Activated naive CD8-positive, alpha-beta T cell (primary cell): ENCODE data around the gene TLN1.

Experiments
- H3K27ac Mint-ChIP-seq: one replicate; pipeline ENCODE4 v1.8.0; 2021; ENCODE audit warnings: mixed read lengths
- H3K27me3 Mint-ChIP-seq: one replicate; pipeline ENCODE4 v1.8.0; 2021; ENCODE audit warnings: mixed read lengths
- H3K36me3 Mint-ChIP-seq: one replicate; pipeline ENCODE4 v1.8.0; 2021; ENCODE audit warnings: mixed read lengths
- H3K4me1 Mint-ChIP-seq: one replicate; pipeline ENCODE4 v1.8.0; 2021; ENCODE audit warnings: low read depth, mixed read lengths
- H3K4me3 Mint-ChIP-seq: one replicate; pipeline ENCODE4 v1.8.0; 2021; ENCODE audit warnings: mild to moderate bottlenecking, mixed read lengths
- H3K9me3 Mint-ChIP-seq: one replicate; pipeline ENCODE4 v1.8.0; 2021; ENCODE audit warnings: low read depth, mixed read lengths

Gene TLN1, protein sequence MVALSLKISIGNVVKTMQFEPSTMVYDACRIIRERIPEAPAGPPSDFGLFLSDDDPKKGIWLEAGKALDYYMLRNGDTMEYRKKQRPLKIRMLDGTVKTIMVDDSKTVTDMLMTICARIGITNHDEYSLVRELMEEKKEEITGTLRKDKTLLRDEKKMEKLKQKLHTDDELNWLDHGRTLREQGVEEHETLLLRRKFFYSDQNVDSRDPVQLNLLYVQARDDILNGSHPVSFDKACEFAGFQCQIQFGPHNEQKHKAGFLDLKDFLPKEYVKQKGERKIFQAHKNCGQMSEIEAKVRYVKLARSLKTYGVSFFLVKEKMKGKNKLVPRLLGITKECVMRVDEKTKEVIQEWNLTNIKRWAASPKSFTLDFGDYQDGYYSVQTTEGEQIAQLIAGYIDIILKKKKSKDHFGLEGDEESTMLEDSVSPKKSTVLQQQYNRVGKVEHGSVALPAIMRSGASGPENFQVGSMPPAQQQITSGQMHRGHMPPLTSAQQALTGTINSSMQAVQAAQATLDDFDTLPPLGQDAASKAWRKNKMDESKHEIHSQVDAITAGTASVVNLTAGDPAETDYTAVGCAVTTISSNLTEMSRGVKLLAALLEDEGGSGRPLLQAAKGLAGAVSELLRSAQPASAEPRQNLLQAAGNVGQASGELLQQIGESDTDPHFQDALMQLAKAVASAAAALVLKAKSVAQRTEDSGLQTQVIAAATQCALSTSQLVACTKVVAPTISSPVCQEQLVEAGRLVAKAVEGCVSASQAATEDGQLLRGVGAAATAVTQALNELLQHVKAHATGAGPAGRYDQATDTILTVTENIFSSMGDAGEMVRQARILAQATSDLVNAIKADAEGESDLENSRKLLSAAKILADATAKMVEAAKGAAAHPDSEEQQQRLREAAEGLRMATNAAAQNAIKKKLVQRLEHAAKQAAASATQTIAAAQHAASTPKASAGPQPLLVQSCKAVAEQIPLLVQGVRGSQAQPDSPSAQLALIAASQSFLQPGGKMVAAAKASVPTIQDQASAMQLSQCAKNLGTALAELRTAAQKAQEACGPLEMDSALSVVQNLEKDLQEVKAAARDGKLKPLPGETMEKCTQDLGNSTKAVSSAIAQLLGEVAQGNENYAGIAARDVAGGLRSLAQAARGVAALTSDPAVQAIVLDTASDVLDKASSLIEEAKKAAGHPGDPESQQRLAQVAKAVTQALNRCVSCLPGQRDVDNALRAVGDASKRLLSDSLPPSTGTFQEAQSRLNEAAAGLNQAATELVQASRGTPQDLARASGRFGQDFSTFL (N-terminal part only)

DNA sequence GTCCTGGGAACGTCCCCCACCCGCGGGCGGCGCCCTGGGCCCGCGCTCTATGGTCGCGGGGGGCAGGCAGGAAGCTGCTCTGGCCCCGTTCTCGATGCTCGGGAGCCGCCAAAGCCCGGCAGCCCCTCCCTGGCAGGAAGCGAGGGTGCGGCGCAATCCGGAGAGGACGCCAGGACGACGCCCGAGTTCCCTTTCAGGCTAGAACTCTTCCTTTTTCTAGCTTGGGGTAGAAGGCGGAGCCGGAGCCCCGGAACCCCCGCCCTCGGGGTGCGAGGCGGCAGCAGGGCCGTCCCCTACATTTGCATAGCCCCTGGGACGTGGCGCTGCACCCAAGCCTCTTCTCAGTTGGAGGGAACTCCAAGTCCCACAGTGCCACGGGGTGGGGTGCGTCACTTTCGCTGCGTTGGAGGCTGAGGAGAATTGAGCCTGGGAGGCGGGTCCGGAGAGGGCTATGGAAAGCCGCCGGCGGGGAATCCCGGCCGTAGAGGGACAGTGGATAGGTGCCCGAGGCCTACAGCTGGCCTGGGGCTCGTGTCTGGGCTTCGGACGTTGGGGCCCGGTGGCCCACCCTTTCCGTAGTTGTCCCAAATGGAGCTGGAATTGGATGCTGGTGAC is at the start of gene TLN1, which contains the start of gene CREB3:
Gene TLN1 (minus strand): TSS at position 11 of the 615 bp plus-strand sequence. CDS start 6,501 bp downstream, outside the sequence.
Gene CREB3 (plus strand): TSS at position 482 of the 615 bp plus-strand sequence. CDS start 107 bp downstream, at position 589.
- Mint-ChIP-seq H3K36me3 (peaks cover 2% of the 10 kb centered on the region), H3K27ac (peak within 1 kb of the TSS; percentile 91), H3K27me3 (no peaks in the 10 kb centered on the region), H3K4me3 (no peak within 1 kb of the TSS), H3K4me1 (peaks cover 25% of the 10 kb centered on the region), H3K9me3 (no peaks in the 10 kb centered on the region)

DNA sequence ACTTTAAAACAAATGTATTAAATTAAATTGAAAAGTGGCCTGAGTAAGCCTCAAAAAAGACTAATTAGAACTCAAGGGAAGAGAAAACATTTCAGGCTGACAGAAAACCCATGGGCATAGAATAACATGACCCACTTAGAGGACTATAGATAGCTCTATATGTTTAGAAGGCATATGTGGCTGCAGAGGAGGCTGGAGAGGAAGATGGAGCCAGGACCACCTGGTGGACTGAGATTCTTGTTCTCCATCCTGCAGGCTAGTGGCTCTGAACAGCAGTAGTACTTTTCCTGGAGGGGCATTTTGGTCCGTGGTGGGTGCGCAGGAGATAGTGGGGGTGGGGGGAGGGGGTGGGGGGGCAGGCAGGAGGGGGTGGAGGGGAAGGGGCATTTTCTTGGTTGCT is 49.1 kb upstream of the TLN1 start:
- no peaks in the 10 kb centered on the region for H3K27me3 Mint-ChIP-seq
- H3K9me3 Mint-ChIP-seq = no peaks in the 10 kb centered on the region
- peaks cover 19% of the 10 kb centered on the region for H3K36me3 Mint-ChIP-seq
- no peak overlapping the region for H3K27ac Mint-ChIP-seq
- H3K4me3 Mint-ChIP-seq = no peak overlapping the region
- H3K4me1 Mint-ChIP-seq = no peaks in the 10 kb centered on the region

DNA sequence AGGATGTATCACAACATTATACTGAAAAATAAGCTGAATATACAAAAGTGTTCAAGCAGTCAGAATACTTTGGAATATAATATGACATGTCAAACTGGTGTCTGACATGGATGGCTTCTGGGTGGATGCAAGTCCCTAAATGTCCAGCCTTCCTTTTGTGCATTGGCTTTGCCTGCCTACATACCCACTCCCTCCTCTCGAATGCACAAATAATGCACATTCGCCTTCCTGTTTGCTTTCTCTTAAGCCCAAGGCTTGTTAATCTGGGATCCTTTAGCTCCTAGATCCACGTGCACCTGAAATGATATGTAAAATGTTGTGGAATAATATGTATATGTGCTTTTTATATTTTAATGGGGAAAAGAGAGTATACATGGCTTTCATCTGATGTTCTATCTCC is 46.5 kb upstream of the TLN1 start:
- H3K27me3 Mint-ChIP-seq = no peaks in the 10 kb centered on the region
- H3K4me3 Mint-ChIP-seq = no peak overlapping the region
- no peaks in the 10 kb centered on the region for H3K4me1 Mint-ChIP-seq
- no peaks in the 10 kb centered on the region for H3K9me3 Mint-ChIP-seq
- no peak overlapping the region for H3K27ac Mint-ChIP-seq
- H3K36me3 Mint-ChIP-seq = peaks cover 8% of the 10 kb centered on the region

DNA sequence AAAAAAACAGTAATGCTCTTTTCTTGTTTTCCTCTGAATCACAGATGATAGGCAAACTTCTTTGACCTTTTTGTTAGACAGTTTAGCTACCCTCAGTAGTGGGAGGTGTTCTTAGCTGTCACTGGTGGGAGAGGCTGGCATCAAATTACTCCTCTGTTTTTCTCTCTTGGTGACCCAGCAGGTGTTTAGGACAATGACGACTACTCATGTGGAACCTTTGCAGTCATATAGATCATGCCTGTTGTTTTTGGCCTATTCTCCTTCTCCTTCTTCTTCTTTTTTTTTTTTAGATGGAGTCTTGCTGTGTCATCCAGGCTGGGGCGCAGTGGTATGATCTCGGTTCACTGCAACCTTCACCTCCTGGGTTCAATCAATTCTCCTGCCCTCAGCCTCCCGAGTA is 44.0 kb upstream of the TLN1 start:
- H3K4me1 Mint-ChIP-seq = no peaks in the 10 kb centered on the region
- H3K36me3 Mint-ChIP-seq = peaks cover 5% of the 10 kb centered on the region
- no peaks in the 10 kb centered on the region for H3K9me3 Mint-ChIP-seq
- peak overlapping the region; percentile 28 for H3K27ac Mint-ChIP-seq
- no peaks in the 10 kb centered on the region for H3K27me3 Mint-ChIP-seq
- H3K4me3 Mint-ChIP-seq = no peak overlapping the region

DNA sequence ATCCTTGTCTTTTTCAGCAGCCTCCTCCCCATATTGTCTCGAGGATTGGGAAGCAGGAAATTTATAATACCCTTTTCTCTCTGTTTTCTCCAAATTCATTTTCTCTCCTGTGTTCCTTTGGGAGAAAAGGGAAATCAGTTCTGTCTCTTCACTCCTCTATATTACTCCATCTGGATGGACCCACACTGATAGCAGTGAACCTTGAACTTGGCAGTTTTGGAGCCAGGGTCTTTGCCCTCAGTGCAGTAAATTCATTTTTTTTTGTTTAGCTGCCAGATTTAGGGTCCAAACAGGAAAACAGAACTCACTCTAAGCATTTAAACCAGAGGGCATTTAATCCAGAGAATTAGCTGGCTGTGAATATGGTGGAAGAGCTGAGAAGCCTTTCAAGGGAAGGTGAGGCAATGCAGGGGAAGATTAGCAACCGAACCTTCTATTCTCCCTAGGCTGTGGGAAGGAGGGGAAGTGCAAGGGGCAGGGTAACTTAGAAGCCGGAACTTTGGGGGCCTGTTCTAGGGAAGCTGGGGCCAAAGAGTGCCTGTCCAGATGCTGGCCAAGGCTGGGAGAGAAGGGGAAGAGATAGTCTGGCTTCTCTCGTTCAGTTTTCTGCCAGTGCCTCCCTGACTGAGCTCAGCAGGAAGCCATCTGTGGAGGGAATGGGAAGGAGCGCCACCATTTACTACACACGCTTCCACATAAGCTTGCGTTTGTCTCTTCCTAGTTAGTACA is 43.1 kb upstream of the TLN1 start:
- Mint-ChIP-seq H3K4me3 (no peak overlapping the region), H3K4me1 (no peaks in the 10 kb centered on the region), H3K27ac (peak overlapping the region; percentile 28), H3K9me3 (no peaks in the 10 kb centered on the region), H3K36me3 (peaks cover 3% of the 10 kb centered on the region), H3K27me3 (no peaks in the 10 kb centered on the region)

DNA sequence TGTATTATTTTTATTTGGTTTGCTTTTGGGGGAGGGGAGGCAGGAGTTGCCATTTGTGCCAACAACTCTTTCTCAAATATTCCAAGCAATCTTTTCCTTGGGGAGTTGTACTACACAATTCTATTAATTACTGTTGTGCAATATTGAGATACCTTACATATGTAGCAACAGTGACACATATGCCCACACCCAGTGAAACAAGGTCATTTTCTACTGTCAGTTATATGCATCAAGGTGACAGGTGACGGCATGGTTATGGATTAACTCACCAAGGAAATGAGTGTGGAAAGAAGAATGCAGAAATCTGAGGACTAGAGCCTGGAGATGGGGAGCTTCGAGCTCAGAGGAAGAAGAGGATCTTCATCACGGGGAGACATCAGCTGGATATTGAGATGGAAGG is 39.9 kb upstream of the TLN1 start:
- Mint-ChIP-seq H3K27me3 (no peaks in the 10 kb centered on the region), H3K27ac (no peak overlapping the region), H3K36me3 (no peaks in the 10 kb centered on the region), H3K9me3 (no peaks in the 10 kb centered on the region), H3K4me3 (no peak overlapping the region), H3K4me1 (peaks cover 2% of the 10 kb centered on the region)

DNA sequence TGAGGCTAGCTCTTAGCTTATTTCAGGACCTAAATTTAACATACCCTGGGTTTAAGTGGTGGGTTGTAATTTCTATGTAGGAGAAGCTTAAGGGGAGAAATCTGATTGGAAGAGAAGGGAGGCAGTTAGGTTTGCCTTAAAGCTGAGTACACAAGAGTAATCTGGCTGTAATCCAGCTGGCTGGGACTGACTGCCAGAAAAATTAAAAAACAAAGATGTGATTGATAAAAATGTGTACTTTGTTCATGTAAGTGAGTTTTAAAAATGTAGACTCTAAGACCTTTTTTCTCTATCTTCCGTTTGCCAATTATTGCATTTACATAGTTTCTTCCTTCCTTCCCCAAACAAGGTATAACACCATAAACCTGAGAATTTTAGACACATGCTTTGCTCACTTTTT is 39.5 kb upstream of the TLN1 start:
- Mint-ChIP-seq H3K4me3 (no peak overlapping the region), H3K36me3 (no peaks in the 10 kb centered on the region), H3K4me1 (peaks cover 4% of the 10 kb centered on the region), H3K9me3 (no peaks in the 10 kb centered on the region), H3K27ac (no peak overlapping the region), H3K27me3 (no peaks in the 10 kb centered on the region)

DNA sequence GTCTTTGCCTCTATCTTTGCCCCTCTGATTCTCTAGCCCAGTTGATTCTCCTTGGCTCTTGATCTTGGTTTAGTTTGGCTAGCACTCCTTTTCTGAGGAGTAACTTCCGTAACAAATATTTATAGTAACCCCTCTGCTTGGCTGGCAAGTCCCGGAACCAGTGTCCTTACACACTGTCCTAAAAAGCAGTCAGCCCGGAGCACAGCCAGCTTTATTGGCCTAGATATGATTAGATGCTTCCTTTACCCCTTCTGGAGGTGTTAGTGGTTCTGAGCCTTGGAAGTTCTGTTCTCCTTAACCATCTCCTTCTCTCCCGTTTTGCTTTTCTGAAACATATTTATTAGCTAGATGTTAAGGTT is 39.1 kb upstream of the TLN1 start:
- H3K27me3 Mint-ChIP-seq = no peaks in the 10 kb centered on the region
- H3K36me3 Mint-ChIP-seq = no peaks in the 10 kb centered on the region
- H3K4me3 Mint-ChIP-seq = no peak overlapping the region
- no peak overlapping the region for H3K27ac Mint-ChIP-seq
- no peaks in the 10 kb centered on the region for H3K9me3 Mint-ChIP-seq
- H3K4me1 Mint-ChIP-seq = peaks cover 9% of the 10 kb centered on the region

DNA sequence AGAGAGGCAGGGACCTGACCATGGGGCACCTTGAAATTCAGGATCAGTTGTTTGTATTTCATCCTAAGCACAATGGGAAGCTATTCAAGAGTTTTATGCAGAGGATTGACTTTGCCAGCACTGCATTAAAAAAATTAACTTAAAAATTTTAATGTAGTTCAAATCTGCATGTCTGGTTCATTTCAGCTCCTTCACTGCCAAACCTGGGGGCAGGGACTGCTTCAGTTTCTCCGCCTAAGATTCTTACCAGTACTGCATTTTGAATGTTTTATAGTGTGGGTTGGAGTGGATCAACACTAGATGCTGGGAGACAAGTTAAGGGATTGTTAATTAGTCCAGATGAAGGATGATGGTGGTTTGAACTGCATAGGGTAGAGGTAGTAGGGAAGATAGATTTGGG is 37.8 kb upstream of the TLN1 start:
- H3K4me1 Mint-ChIP-seq = peaks cover 9% of the 10 kb centered on the region
- H3K27me3 Mint-ChIP-seq = no peaks in the 10 kb centered on the region

DNA sequence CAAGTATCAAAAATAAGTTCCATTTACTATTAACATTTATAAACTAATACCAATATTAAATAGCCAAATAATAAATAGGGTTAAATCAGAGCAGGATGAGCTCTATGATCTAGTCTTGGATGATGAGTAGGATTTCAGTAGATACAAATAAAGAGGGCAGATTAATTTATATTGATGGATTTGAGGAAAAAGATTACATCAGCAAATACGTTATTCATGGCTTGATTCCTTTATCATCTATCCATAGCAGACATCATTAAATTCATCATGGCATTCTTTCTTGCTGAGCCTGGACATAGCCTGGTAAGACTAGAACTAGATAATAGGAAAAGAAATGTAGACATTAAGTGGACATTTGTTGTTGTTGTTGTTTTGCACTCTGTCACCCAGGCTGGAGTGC is 35.5 kb upstream of the TLN1 start:
- no peak overlapping the region for H3K27ac Mint-ChIP-seq
- H3K4me1 Mint-ChIP-seq = peaks cover 12% of the 10 kb centered on the region
- H3K9me3 Mint-ChIP-seq = no peaks in the 10 kb centered on the region
- no peak overlapping the region for H3K4me3 Mint-ChIP-seq
- no peaks in the 10 kb centered on the region for H3K27me3 Mint-ChIP-seq
- no peaks in the 10 kb centered on the region for H3K36me3 Mint-ChIP-seq

More for the DNA sequence above, 37.8 kb upstream of the TLN1 start:
- Mint-ChIP-seq H3K9me3 (no peaks in the 10 kb centered on the region), H3K27ac (no peak overlapping the region), H3K4me3 (no peak overlapping the region), H3K36me3 (no peaks in the 10 kb centered on the region)

DNA sequence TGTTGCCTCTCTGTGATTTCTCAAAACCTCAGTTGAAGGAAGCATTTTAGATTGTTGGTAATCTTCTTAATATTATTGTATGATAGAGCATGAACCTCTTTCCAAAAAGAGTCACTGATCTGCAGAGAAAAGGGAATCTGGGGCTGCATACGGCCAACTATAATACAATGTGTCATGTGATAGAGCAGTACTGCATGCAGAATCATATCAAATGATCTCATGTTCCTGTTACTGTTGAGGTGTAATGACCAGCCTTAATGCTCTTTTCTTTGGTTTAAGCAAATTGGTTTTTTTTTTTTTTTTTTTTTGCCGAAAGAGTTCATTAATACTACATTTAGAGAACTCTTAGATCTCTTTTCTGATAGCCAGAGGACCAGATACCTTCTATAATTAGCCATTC is 35.0 kb upstream of the TLN1 start:
- Mint-ChIP-seq H3K4me3 (no peak overlapping the region), H3K27me3 (no peaks in the 10 kb centered on the region), H3K4me1 (peaks cover 14% of the 10 kb centered on the region), H3K36me3 (no peaks in the 10 kb centered on the region), H3K27ac (no peak overlapping the region), H3K9me3 (no peaks in the 10 kb centered on the region)

DNA sequence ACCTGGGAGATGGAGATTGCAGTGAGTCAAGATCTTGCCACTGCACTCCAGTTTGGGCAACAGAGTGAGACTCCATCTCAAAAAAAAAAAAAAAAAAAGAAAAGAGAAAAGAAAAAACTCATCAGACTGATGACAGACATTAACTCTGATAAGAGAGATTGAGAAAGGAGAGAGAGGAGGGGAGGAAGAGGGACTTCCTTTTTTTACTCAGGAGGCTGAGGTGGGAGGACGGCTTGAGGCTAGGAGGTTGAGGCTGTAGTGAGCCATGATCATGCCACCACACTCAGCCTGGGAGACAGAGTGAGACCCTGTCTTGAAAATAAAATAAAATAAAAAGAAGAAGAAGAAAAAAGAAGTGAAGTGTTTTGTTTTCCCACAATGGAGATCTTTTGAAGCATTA is 31.8 kb upstream of the TLN1 start:
- H3K36me3 Mint-ChIP-seq = no peaks in the 10 kb centered on the region
- no peaks in the 10 kb centered on the region for H3K9me3 Mint-ChIP-seq
- H3K27ac Mint-ChIP-seq = no peak overlapping the region
- peaks cover 36% of the 10 kb centered on the region for H3K4me1 Mint-ChIP-seq
- H3K27me3 Mint-ChIP-seq = no peaks in the 10 kb centered on the region
- no peak overlapping the region for H3K4me3 Mint-ChIP-seq

DNA sequence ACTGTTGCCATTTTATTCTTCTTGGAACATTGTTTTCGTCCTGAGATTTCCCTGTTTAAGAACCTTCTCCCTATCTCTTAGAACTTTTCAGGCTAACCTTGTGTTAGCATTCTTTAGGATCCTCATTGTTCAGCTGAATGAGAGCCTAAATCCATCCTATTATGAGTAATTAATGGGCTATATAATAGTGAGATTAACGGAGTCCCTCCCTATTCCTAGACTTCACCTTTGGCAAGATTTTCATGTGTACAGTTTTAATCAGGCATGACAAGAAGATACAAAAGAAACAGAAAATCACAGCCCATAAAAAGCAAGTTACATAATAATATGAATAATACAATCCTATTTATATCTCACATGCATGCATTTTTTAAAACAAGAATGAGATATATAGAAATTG is 31.2 kb upstream of the TLN1 start:
- no peak overlapping the region for H3K4me3 Mint-ChIP-seq
- no peaks in the 10 kb centered on the region for H3K9me3 Mint-ChIP-seq
- H3K27ac Mint-ChIP-seq = no peak overlapping the region
- peaks cover 42% of the 10 kb centered on the region for H3K4me1 Mint-ChIP-seq
- no peaks in the 10 kb centered on the region for H3K27me3 Mint-ChIP-seq
- no peaks in the 10 kb centered on the region for H3K36me3 Mint-ChIP-seq

DNA sequence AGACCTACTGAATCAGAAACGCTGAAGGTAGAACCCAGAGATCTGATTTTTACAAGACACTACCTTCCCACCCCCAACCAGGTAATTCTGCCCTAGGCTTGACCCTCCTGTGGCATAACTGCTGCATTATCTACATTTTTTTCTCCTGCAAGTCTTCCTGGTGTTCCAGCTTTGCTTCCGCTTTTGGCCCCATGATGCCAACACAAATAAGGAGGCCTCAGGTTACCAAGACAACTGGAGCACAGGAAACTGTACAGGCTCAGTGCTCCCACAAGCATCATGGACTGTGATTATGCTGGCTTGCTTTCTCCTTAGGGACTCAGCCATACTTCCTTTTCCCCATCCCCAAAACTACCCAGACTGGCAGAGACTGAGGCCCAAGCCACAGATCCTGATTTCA is 28.7 kb upstream of the TLN1 start:
- H3K27ac Mint-ChIP-seq = no peak overlapping the region
- no peaks in the 10 kb centered on the region for H3K36me3 Mint-ChIP-seq
- H3K9me3 Mint-ChIP-seq = no peaks in the 10 kb centered on the region
- no peaks in the 10 kb centered on the region for H3K27me3 Mint-ChIP-seq
- H3K4me3 Mint-ChIP-seq = no peak overlapping the region
- peaks cover 51% of the 10 kb centered on the region for H3K4me1 Mint-ChIP-seq
